Activated effector memory CD4-positive, alpha-beta T cell treated with Interleukin-2 at 50 U/mL for 16 hours (primary cell): ENCODE data around the gene KMT2A.

Experiments
- DNase-seq: peaks from one replicate; pipeline ENCODE4 v3.0.0-alpha.2; 2020

The KMT2A gene

GRCh38 chr11:118488480-118489109 lies 52.3 kb downstream of the KMT2A start:
- peak; percentile 62 for DNase-seq

GRCh38 chr11:118491041-118491440 lies 54.7 kb downstream of the KMT2A start:
- DNase-seq, result no peak

GRCh38 chr11:118497831-118498230 lies 61.5 kb downstream of the KMT2A start:
- no peak for DNase-seq

GRCh38 chr11:118503216-118503615 lies 66.9 kb downstream of the KMT2A start:
- DNase-seq, result no peak

GRCh38 chr11:118511601-118512000 lies 75.3 kb downstream of the KMT2A start:
- no peak for DNase-seq

- DNase-seq, result no peak
These were observed 77.8 kb downstream of the KMT2A start for GRCh38 chr11:118514103-118514502.

GRCh38 chr11:118519549-118519948 lies 83.3 kb downstream of the KMT2A start:
- DNase-seq, result no peak

GRCh38 chr11:118521892-118522311 lies 85.6 kb downstream of the KMT2A start:
- DNase-seq, result no peak

GRCh38 chr11:118522571-118523072 lies 86.3 kb downstream of the KMT2A start:
- no peak for DNase-seq

- no peak for DNase-seq
These were observed 88.1 kb downstream of the KMT2A start for GRCh38 chr11:118524356-118524755.

GRCh38 chr11:118524757-118525470 lies 88.6 kb downstream of the KMT2A start:
- DNase-seq, result no peak

GRCh38 chr11:118526688-118527087 lies 90.4 kb downstream of the KMT2A start:
- DNase-seq, result no peak

- DNase-seq, result no peak
These were observed 90.8 kb downstream of the KMT2A start, which contains the start of gene TTC36 for GRCh38 chr11:118527109-118527508. TSS of gene TTC36 (plus strand) at chr11:118527474. CDS start at chr11:118527495, 21 bp downstream.

GRCh38 chr11:118528511-118528910 lies 92.2 kb downstream of the KMT2A start:
- no peak for DNase-seq

- no peak for DNase-seq
These were observed 93.4 kb downstream of the KMT2A start for GRCh38 chr11:118529584-118530175.

GRCh38 chr11:118530180-118530682 lies 93.9 kb downstream of the KMT2A start:
- no peak for DNase-seq

GRCh38 chr11:118530683-118531596 lies 94.6 kb downstream of the KMT2A start, which contains the start of gene TMEM25:
TSS of gene TMEM25 (plus strand) at chr11:118531192. CDS start at chr11:118531802, 610 bp downstream.
- peak; percentile 68 for DNase-seq

GRCh38 chr11:118531597-118532084 lies 95.3 kb downstream of the KMT2A start:
- DNase-seq, result no peak

GRCh38 chr11:118532091-118532490 lies 95.8 kb downstream of the KMT2A start:
- DNase-seq, result no peak

GRCh38 chr11:118532852-118533768 lies 96.8 kb downstream of the KMT2A start:
- DNase-seq, result no peak
